GM21786 (cell line): ENCODE data around the gene MSTN.

ENCODE experiments used
- ATAC-seq: cut with Tn5 transposase; IDR thresholded peaks from one replicate; pipeline ENCODE4 v1.9.1; 2021; ENCODE audit not compliant: unreplicated experiment

Gene MSTN

DNA sequence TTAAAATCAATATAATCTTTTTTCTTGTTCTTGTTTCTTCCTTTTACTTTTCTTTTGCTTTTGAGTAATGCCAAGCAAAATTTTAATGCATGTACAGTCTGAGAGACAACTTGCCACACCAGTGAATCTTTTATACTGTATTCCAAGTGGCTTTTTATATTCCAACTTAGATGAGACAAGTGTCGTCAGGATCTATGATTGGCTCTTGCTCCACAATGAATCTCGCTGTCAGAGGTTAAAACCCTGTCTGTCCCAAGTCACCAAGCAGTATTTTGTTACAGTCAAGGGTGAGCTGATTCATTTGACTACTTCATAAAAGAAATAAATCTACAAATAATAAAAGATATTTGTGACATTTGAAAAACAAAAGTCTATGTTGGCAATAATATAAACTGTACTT, at the start of gene MSTN:
MSTN (minus strand) TSS at position 129 of the 400 bp plus-strand sequence. CDS start 133 bp downstream, outside the sequence.
- no peak for ATAC-seq

DNA sequence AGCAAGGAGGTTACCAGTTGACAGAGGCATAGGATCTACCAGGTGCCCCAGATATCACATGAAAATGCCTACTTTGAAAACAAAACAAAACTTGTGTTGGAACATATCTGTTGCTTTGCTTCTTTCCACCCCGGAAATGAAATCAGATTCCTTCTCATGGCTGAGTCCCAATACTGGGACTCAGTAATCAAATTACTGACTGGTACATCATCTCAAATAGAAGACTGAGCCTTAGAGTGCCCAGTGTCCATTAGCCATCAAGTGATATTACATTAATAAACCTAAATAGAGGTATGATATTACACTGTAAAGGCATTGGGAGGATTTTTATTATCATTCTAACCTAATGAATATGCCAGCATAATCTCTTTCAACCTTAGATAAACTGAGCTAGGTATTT, 48.6 kb upstream of the MSTN start:
- no peak for ATAC-seq

DNA sequence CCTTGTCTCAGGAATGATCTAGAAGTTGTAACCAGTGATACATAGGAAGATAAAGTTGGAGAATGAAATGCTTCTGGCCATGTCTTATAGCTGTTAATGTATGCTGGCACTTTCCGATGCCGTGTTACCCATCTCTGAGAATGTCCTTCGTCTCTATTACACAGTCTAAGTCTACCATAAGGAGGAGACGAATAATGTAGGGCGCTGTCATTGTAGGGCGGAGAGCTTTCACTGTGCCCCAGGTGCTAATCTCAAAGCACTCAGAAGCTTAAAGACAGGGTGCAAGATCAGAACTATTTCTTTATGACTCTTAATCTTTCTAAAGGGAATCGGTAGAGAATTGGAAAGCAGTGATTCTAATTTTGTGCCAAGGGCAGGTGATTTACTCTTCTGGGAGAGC, 48.2 kb upstream of the MSTN start:
- ATAC-seq = no peak

GRCh38 chr2:190110131-190110530, 47.6 kb upstream of the MSTN start:
- no peak for ATAC-seq

DNA sequence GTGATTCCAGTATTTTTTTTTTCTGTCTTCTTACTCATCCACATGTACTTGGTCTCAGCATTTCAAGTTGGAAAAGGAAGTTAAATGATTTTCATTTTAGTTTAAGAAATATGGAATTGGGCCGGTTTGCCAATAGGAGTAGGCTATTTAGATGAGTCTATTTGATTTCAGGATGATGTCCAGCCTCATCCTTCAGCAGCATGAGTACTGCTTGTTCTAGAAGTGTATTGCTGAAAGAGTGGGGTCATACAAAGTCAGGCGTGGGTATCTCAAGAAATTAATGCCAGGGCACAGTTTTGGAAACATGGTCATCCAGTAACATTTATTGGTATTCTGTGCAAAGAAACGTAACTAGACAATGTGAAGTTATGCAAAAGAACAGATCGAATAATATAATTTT, 44.9 kb upstream of the MSTN start:
- ATAC-seq = no peak

GRCh38 chr2:190106783-190107182, 44.3 kb upstream of the MSTN start:
- ATAC-seq = no peak

DNA sequence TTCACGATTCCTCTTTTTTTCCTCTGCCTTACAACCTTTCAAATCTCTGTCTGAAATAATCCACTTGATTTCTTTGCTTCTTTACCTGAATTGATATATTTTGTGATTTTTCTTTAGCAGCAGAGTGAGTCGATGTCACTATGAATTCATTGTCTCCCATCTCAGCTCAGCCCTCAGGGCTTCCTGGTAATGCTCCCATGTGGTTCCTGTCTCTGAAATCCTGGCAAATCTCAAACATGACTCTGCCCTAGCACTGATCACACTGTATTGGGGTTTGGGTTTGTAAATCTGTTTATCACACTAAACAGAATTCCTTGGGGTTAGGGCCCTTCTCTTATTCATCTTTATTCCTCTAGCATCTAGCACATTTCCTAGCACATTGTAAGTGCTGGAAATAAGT, 43.0 kb upstream of the MSTN start:
- no peak for ATAC-seq

GRCh38 chr2:190103144-190103543, 40.6 kb upstream of the MSTN start:
- no peak for ATAC-seq

GRCh38 chr2:190099890-190100697, 37.6 kb upstream of the MSTN start:
- ATAC-seq = no peak

DNA sequence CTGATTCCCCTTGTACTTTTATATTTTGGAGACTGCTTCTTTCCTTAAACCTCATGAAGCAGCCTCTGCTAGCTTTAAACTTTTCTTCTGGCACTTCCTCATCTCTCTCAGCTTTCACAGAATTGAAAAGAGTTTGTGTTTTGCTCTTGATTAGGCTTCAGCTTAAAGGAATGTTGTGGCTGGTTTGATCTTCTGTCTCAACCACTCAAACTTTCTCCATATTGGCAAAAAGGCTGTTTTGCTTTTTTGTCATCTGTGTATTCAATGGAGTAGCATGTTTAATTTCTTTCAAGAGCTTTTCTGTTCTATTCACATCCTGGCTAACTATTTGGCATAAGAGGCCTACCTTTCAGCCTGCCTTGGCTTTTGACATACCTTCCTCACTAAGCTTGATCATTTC, 36.3 kb upstream of the MSTN start:
- ATAC-seq = no peak

- no peak for ATAC-seq
These were observed 34.6 kb upstream of the MSTN start for GRCh38 chr2:190097115-190097514.

GRCh38 chr2:190094316-190094871, 31.9 kb upstream of the MSTN start:
- no peak for ATAC-seq

GRCh38 chr2:190093793-190094192, 31.3 kb upstream of the MSTN start:
- ATAC-seq = no peak

DNA sequence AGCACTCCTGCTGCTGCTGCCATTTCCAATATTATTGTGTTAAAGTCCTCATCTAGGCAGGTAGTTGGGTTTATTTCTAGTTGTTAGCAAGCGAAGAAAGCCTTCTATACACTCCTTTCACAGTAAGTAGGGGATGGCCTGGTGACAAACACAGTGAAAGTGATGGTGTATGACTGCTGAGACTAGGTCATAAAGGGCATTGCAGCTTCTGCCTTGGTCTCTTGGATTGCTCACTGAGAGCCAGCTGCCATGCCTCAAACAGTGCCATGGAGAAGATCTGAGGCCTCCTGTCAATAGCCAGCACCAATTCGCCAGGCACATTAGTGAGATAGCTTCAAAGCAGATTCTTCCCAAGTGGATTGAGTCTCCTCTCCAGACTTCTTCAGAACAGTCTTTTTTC, 27.6 kb upstream of the MSTN start:
- ATAC-seq = peak; percentile 57

- peak; percentile 52 for ATAC-seq
These were observed 26.4 kb upstream of the MSTN start for GRCh38 chr2:190088917-190089316.

DNA sequence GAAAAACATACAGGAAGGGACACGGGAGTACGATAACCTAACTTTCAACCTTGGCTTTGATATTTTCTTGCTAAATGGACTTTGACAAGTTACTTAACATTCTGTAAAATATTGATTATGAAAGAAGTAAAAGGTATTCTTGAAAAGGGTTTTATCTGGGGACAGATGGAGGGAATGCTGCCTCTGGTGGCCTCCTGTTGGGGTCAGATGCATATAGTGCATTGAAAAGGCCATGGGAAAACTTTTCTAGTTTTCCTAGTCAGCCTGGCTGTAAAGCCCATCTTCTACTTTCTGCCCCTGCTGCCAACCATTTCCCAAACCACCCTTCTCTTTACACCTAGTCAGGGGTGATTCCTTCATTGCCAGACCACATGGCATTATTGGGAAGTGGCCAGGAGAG, 22.2 kb upstream of the MSTN start:
- ATAC-seq = no peak

- ATAC-seq = no peak
These were observed 19.6 kb upstream of the MSTN start for GRCh38 chr2:190082118-190082517.

DNA sequence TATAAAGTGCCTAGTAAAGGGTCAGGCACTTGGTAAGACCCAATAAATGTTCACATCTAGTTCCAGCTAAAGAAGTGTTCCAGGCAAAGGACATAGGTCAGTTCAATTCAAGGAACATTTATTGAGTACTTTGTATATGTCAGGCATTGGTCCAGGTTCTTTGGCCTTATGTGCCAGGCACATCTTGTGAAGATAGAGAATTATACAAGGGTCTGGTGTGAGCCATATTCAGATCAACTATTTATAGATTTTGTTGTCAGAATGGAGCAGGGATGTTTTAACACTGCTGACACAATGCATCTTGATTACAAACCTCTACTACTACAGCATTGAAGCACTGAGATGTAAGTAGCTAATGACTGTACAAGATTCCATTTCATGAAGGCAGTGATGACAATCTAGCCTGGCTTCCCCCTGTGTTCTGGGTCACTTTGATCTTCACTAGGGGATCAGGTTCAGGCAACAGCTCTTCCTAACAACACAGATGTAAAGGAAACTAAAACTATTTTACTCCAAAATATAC, 18.1 kb upstream of the MSTN start:
- no peak for ATAC-seq

DNA sequence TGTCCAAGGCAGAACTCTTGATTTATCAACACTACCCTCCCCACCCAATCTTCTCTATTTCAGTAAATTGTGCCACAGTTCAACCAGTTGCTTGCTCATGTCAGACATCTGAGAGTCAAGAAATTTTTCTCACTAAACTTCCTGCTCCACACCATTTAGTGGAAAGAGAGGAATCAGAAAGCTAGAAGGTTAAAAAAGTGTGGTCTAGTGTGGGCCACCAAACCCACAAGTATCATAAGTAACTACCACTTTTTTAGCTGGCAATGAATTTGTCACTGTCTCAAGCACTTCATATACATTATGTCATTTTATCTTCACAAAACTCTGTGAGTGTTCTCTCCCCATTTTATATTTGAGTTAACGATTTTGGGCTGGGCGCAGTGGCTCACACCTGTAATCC, 16.6 kb upstream of the MSTN start:
- ATAC-seq = no peak

GRCh38 chr2:190075623-190076022, 13.1 kb upstream of the MSTN start:
- no peak for ATAC-seq

- ATAC-seq = peak; percentile 62
These were observed 7.6 kb upstream of the MSTN start for GRCh38 chr2:190069936-190070696.

- ATAC-seq = no peak
These were observed 6.2 kb upstream of the MSTN start for GRCh38 chr2:190068764-190069163.
